Trophoblast cell (in vitro differentiated cells and primary cell): ENCODE results near the gene SLC37A1.

ENCODE experiments used
- DNase-seq, 2 donors: peaks; one replicate each; pipeline ENCODE4 v3.0.0-alpha.2; 2016
- H2AFZ ChIP-seq: 2 replicates; pipeline ENCODE4 v1.6.1; 2013; ENCODE audit warnings: low read length, moderate library complexity, mild to moderate bottlenecking; ENCODE audit not compliant: insufficient read depth, poor library complexity
- H2AK5ac ChIP-seq: 2 replicates; pipeline ENCODE4 v1.6.1; 2013; ENCODE audit warnings: mild to moderate bottlenecking, low read length
- H2BK120ac ChIP-seq: 2 replicates; pipeline ENCODE4 v1.6.1; 2013; ENCODE audit warnings: low read length, mild to moderate bottlenecking, moderate library complexity; ENCODE audit not compliant: insufficient read depth, poor library complexity
- H2BK12ac ChIP-seq: 2 replicates; pipeline ENCODE4 v1.6.1; 2013; ENCODE audit warnings: mild to moderate bottlenecking, low read length, moderate library complexity
- H2BK5ac ChIP-seq: 2 replicates; pipeline ENCODE4 v1.6.1; 2013; ENCODE audit warnings: low read length, low read depth, moderate library complexity, mild to moderate bottlenecking; ENCODE audit not compliant: poor library complexity
- H3K14ac ChIP-seq: 2 replicates; pipeline ENCODE4 v1.6.1; 2013; ENCODE audit warnings: mild to moderate bottlenecking, low read length
- H3K18ac ChIP-seq: 2 replicates; pipeline ENCODE4 v1.6.1; 2013; ENCODE audit warnings: mild to moderate bottlenecking, low read length
- H3K23ac ChIP-seq: 2 replicates; pipeline ENCODE4 v1.6.1; 2013; ENCODE audit warnings: low read length
- H3K27ac ChIP-seq: 2 replicates; pipeline ENCODE4 v1.5.1; 2013; ENCODE audit warnings: low read depth, mild to moderate bottlenecking, inconsistent platforms, low read length, moderate library complexity
- H3K27me3 ChIP-seq: 2 replicates; pipeline ENCODE4 v1.6.1; 2013; ENCODE audit warnings: inconsistent platforms, mild to moderate bottlenecking, low read length, moderate library complexity; ENCODE audit not compliant: insufficient read depth
- H3K36me3 ChIP-seq, 2 experiments: 1 replicate in 1 of 2; 2 replicates in 1 of 2; pipeline ENCODE4 v1.6.1; 2013; ENCODE audit warnings: low read length in 2 of 2, mild to moderate bottlenecking in 2 of 2, moderate library complexity in 1 of 2; ENCODE audit not compliant: insufficient read depth in 2 of 2, control insufficient read depth in 1 of 2
- H3K4ac ChIP-seq: 2 replicates; pipeline ENCODE4 v1.6.1; 2013; ENCODE audit warnings: low read depth, mild to moderate bottlenecking, low read length, moderate library complexity
- H3K4me1 ChIP-seq, 2 experiments: 1 replicate in 1 of 2; 2 replicates in 1 of 2; pipeline ENCODE4 v1.6.1; 2013; ENCODE audit warnings: low read length in 2 of 2, mild to moderate bottlenecking in 2 of 2, moderate library complexity in 1 of 2; ENCODE audit not compliant: insufficient read depth in 2 of 2, control insufficient read depth in 1 of 2
- H3K4me2 ChIP-seq: 2 replicates; pipeline ENCODE4 v1.6.1; 2013; ENCODE audit warnings: inconsistent platforms, mild to moderate bottlenecking, low read length, moderate library complexity
- H3K4me3 ChIP-seq: 2 replicates; pipeline ENCODE4 v1.5.1; 2013; ENCODE audit warnings: mild to moderate bottlenecking, low read depth, low read length, inconsistent platforms
- H3K79me1 ChIP-seq: one replicate; pipeline ENCODE4 v1.6.1; 2013; ENCODE audit warnings: low read length
- H3K79me2 ChIP-seq: 2 replicates; pipeline ENCODE4 v1.6.1; 2013; ENCODE audit warnings: low read length, mild to moderate bottlenecking; ENCODE audit not compliant: control insufficient read depth, insufficient read depth, poor library complexity
- H3K9ac ChIP-seq: 2 replicates; pipeline ENCODE4 v1.6.1; 2013; ENCODE audit warnings: mild to moderate bottlenecking, low read length
- H3K9me3 ChIP-seq: 2 replicates; pipeline ENCODE4 v1.6.1; 2013; ENCODE audit warnings: low read depth, mild to moderate bottlenecking, control low read depth, inconsistent platforms, low read length; ENCODE audit not compliant: insufficient read depth
- H4K12ac ChIP-seq: 2 replicates; pipeline ENCODE4 v1.6.1; 2013; ENCODE audit warnings: low read depth, mild to moderate bottlenecking, low read length, moderate library complexity
- H4K8ac ChIP-seq: 2 replicates; pipeline ENCODE4 v1.6.1; 2013; ENCODE audit warnings: low read depth, mild to moderate bottlenecking, low read length, moderate library complexity
- H4K91ac ChIP-seq: one replicate; pipeline ENCODE4 v1.6.1; 2013; ENCODE audit warnings: low read depth, mild to moderate bottlenecking, low read length, moderate library complexity
- WGBS: extraction: QIAGEN DNeasy Blood & Tissue Kit; methylation state at CpG from one replicate; pipeline ENCODE4 v1.1.7; 2013; ENCODE audit warnings: missing lambda C conversion rate; ENCODE audit not compliant: insufficient read length, insufficient coverage; ENCODE audit errors: extremely low coverage; 5-methylcytosine and 5-hydroxymethylcytosine counted together

Gene SLC37A1

DNA sequence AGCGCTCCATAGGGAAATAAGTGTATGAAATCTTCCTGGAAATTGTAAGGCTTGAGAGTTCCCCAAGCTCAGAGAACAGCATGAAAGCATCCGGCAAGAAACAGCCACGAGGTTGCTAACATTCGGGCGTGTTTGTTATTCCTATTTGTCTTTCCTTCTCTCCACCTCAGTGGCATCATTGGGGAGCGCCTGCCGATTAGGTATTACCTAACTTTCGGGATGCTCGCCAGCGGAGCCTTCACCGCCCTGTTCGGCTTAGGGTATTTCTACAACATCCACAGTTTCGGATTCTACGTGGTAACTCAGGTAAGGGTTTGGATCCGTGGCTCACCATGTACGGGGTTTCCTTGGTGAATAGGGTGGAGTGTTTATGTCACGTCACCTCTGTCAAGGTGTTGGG is 25.7 kb downstream of the SLC37A1 start:
- H3K18ac ChIP-seq, result no peak overlapping the region
- no peak overlapping the region for H3K27ac ChIP-seq
- H4K12ac ChIP-seq, result no peak overlapping the region
- peaks cover 29 to 49% of the 10 kb centered on the region in 2 experiments for H3K36me3 ChIP-seq
- no peak overlapping the region for H3K9ac ChIP-seq
- H4K91ac ChIP-seq, result no peak overlapping the region
- no peak overlapping the region for H3K4ac ChIP-seq
- DNase-seq, result no peak
- no peaks in the 10 kb centered on the region for H3K79me1 ChIP-seq
- WGBS, result no CpG with 5 or more reads among the region's 17 CpGs
- no peak overlapping the region for H3K23ac ChIP-seq
- no peaks in the 10 kb centered on the region for H3K4me1 ChIP-seq
- H3K4me3 ChIP-seq, result no peak overlapping the region
- H2AK5ac ChIP-seq, result no peak overlapping the region
- no peak overlapping the region for H3K14ac ChIP-seq
- H3K9me3 ChIP-seq, result no peaks in the 10 kb centered on the region
- H3K27me3 ChIP-seq, result no peaks in the 10 kb centered on the region
- no peak overlapping the region for H3K4me2 ChIP-seq
- H2BK120ac ChIP-seq, result no peak overlapping the region
- H2BK5ac ChIP-seq, result no peak overlapping the region
- no peak overlapping the region for H2BK12ac ChIP-seq
- no peak overlapping the region for H2AFZ ChIP-seq
- H3K79me2 ChIP-seq, result no peaks in the 10 kb centered on the region
- H4K8ac ChIP-seq, result no peak overlapping the region

GRCh38 chr21:42539931-42540343 is 26.3 kb downstream of the SLC37A1 start:
- no peak overlapping the region for H4K91ac ChIP-seq
- H2BK5ac ChIP-seq, result no peak overlapping the region
- no peaks in the 10 kb centered on the region for H3K27me3 ChIP-seq
- no CpG with 5 or more reads among the region's 7 CpGs for WGBS
- no peak overlapping the region for H3K18ac ChIP-seq
- no peaks in the 10 kb centered on the region for H3K9me3 ChIP-seq
- H4K12ac ChIP-seq, result no peak overlapping the region
- no peak overlapping the region for H2AFZ ChIP-seq
- no peak overlapping the region for H3K23ac ChIP-seq
- H2BK12ac ChIP-seq, result no peak overlapping the region
- H3K79me2 ChIP-seq, result no peaks in the 10 kb centered on the region
- no peaks in the 10 kb centered on the region for H3K4me1 ChIP-seq
- H2AK5ac ChIP-seq, result no peak overlapping the region
- H3K27ac ChIP-seq, result no peak overlapping the region
- no peak overlapping the region for H4K8ac ChIP-seq
- DNase-seq, result no peak
- no peak overlapping the region for H3K4ac ChIP-seq
- H3K36me3 ChIP-seq, result peaks cover 32 to 46% of the 10 kb centered on the region in 2 experiments
- H3K4me3 ChIP-seq, result no peak overlapping the region
- no peak overlapping the region for H2BK120ac ChIP-seq
- no peaks in the 10 kb centered on the region for H3K79me1 ChIP-seq
- no peak overlapping the region for H3K4me2 ChIP-seq
- H3K14ac ChIP-seq, result no peak overlapping the region
- H3K9ac ChIP-seq, result no peak overlapping the region

- no CpG with 5 or more reads among the region's 8 CpGs for WGBS
- no peaks in the 10 kb centered on the region for H3K79me1 ChIP-seq
- H2BK12ac ChIP-seq, result no peak overlapping the region
- H3K23ac ChIP-seq, result no peak overlapping the region
- no peak overlapping the region for H2AFZ ChIP-seq
- no peak for DNase-seq
- no peak overlapping the region for H3K4me2 ChIP-seq
- no peak overlapping the region for H2AK5ac ChIP-seq
- H3K36me3 ChIP-seq, result peaks cover 33 to 46% of the 10 kb centered on the region in 2 experiments
- no peak overlapping the region for H3K18ac ChIP-seq
- H3K27me3 ChIP-seq, result no peaks in the 10 kb centered on the region
- H4K12ac ChIP-seq, result no peak overlapping the region
- no peak overlapping the region for H3K4me3 ChIP-seq
- H2BK5ac ChIP-seq, result no peak overlapping the region
- no peak overlapping the region for H4K8ac ChIP-seq
- H3K27ac ChIP-seq, result no peak overlapping the region
- H3K9ac ChIP-seq, result no peak overlapping the region
- H4K91ac ChIP-seq, result no peak overlapping the region
- H3K4ac ChIP-seq, result no peak overlapping the region
- H3K79me2 ChIP-seq, result no peaks in the 10 kb centered on the region
- no peak overlapping the region for H3K14ac ChIP-seq
- H3K9me3 ChIP-seq, result no peaks in the 10 kb centered on the region
- H2BK120ac ChIP-seq, result no peak overlapping the region
- no peaks in the 10 kb centered on the region for H3K4me1 ChIP-seq
Observed at GRCh38 chr21:42540396-42540795, 26.7 kb downstream of the SLC37A1 start.

DNA sequence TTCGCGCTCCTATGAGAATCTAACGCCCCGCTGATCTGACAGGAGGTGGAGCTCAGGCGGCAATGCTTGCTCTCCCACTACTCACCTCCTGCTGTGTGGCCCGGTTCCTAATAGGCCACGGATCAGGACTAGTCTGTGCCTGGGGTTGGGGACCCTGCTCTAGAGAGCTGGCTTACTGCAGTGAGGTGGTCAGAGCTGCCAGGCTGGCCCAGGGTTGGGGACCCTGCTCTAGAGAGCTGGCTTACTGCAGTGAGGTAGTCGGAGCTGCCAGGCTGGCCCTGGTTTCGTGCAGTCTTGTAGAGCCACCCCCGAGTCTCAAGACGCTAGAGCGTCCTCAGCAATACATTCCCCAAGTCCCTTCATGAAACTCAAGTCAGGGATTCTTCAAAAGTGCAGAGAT is 27.5 kb downstream of the SLC37A1 start:
- Histone ChIP-seq H3K9ac (no peak overlapping the region), H2BK12ac (no peak overlapping the region), H3K79me1 (no peaks in the 10 kb centered on the region), H4K91ac (no peak overlapping the region), H4K12ac (no peak overlapping the region), H3K4me3 (no peak overlapping the region), H2AK5ac (no peak overlapping the region), H3K79me2 (no peaks in the 10 kb centered on the region), H2BK120ac (no peak overlapping the region), H3K23ac (no peak overlapping the region), H3K4me2 (no peak overlapping the region), H3K27ac (no peak overlapping the region), H3K9me3 (no peaks in the 10 kb centered on the region), H3K18ac (no peak overlapping the region), H3K4ac (no peak overlapping the region), H3K4me1 (peaks cover 0 to 2% of the 10 kb centered on the region in 2 experiments), H3K14ac (no peak overlapping the region), H3K27me3 (no peaks in the 10 kb centered on the region), H2BK5ac (no peak overlapping the region), H3K36me3 (peaks cover 31 to 43% of the 10 kb centered on the region in 2 experiments), H4K8ac (no peak overlapping the region), H2AFZ (no peak overlapping the region)
- DNase-seq, result no peak
- WGBS, result no CpG with 5 or more reads among the region's 12 CpGs
